BLaER1 treated with 17β-estradiol and CSF1 and Interleukin-3, amounts not matched to agents 10 nM and 100 nM (cell line): Measurements from ENCODE around the gene CCDC136.

Experiments used
- H3K27ac ChIP-seq, 11 experiments: shearing (Covaris generic); formaldehyde crosslinking; 2 replicates each; pipeline ENCODE4 v1.8.1; 2022
- H3K27me3 ChIP-seq, 11 experiments: shearing (Covaris generic); formaldehyde crosslinking; 2 replicates each; pipeline ENCODE4 v1.8.1; 2022
- H3K36me3 ChIP-seq, 11 experiments: shearing (Covaris generic); formaldehyde crosslinking; 2 replicates each; pipeline ENCODE4 v1.8.1; 2022
- H3K4me1 ChIP-seq, 10 experiments: shearing (Covaris generic); formaldehyde crosslinking; 2 replicates each; pipeline ENCODE4 v1.8.1; 2022
- H3K4me2 ChIP-seq, 11 experiments: shearing (Covaris generic); formaldehyde crosslinking; 2 replicates each; pipeline ENCODE4 v1.8.1; 2022
- H3K4me3 ChIP-seq, 10 experiments: shearing (Covaris generic); formaldehyde crosslinking; 2 replicates each; pipeline ENCODE4 v1.8.1; 2022
- H3K9ac ChIP-seq, 11 experiments: shearing (Covaris generic); formaldehyde crosslinking; 2 replicates each; pipeline ENCODE4 v1.8.1; 2022
- H3K9me3 ChIP-seq, 11 experiments: shearing (Covaris generic); formaldehyde crosslinking; replicated peaks in 1 of 11; 2 replicates each; pipeline ENCODE4 v1.8.1; 2022
- H4K20me1 ChIP-seq, 11 experiments: shearing (Covaris generic); formaldehyde crosslinking; 2 replicates each; pipeline ENCODE4 v1.8.1; 2022
- Cebpa-rat ChIP-seq, 11 experiments: shearing (Covaris generic); IDR thresholded peaks; 2 replicates each; pipeline ENCODE4 v1.8.1; 2022

CCDC136 gene

DNA sequence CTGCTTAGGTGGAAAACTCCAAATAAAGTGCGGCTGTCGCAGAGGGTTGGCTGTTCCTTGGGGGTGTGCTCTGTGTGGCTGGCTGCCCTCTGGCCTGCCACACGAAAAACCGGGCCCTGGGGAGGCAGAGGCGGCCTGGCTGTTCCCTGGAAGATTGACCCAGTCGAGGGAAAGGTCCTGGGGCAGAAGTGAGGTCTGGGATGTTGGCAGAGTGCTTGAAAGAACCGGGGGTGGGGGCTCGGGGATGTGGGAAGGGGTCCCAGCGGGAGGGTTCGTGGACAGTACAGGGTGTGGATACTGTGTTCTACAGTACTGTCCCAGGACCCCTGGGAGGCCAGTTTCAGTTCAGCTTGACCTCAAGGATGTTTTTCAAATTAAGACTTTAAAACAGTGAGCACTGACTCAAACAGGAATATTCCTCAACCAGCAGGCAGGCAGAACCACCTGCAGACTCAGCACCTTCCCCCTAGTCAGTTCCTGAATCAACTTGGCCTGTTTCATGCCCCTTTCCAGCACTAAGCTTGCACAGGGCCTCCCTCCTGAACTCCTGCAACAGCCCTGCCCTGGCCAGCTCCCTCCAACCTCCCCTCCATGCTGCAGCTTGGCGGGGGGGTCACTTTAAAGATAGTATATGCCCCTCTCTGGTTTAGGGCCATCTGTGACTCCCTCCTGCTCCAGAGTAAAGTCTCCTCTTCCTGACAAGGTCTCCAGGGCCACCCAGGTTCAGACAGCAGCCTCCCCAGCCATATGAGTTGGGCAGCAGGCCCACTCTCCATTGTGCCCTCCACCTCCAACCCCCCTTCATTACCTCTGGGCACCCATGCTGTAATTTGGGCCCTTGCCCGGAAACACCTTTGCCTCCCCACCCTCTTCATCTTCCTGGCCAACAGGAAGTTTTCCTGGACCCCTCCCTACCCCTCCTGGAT lies 67.7 kb downstream of the CCDC136 start:
- Histone ChIP-seq H3K4me1 (peaks cover 30 to 50% (median 41%) of the 10 kb centered on the region in 10 experiments), H3K27ac (peak overlapping the region in 2 of 11 experiments; percentile 1 to 6; a peak in 2 of 22 replicates), H4K20me1 (peaks cover 10 to 16% (median 10%) of the 10 kb centered on the region in 11 experiments; a peak in 18 of 22 replicates), H3K9ac (peak overlapping the region in 7 of 11 experiments; percentile 2 to 47 (median 35); a peak in 8 of 22 replicates), H3K36me3 (peaks cover 0 to 6% (median 2%) of the 10 kb centered on the region in 11 experiments; a peak in 14 of 22 replicates), H3K9me3 (no peaks in the 10 kb centered on the region), H3K4me2 (peak overlapping the region; percentile 35 to 77 (median 60)), H3K27me3 (no peaks in the 10 kb centered on the region), H3K4me3 (no peak overlapping the region)
- TF ChIP-seq Cebpa-rat (IDR thresholded peaks at IDR 0.05) = no peak

DNA sequence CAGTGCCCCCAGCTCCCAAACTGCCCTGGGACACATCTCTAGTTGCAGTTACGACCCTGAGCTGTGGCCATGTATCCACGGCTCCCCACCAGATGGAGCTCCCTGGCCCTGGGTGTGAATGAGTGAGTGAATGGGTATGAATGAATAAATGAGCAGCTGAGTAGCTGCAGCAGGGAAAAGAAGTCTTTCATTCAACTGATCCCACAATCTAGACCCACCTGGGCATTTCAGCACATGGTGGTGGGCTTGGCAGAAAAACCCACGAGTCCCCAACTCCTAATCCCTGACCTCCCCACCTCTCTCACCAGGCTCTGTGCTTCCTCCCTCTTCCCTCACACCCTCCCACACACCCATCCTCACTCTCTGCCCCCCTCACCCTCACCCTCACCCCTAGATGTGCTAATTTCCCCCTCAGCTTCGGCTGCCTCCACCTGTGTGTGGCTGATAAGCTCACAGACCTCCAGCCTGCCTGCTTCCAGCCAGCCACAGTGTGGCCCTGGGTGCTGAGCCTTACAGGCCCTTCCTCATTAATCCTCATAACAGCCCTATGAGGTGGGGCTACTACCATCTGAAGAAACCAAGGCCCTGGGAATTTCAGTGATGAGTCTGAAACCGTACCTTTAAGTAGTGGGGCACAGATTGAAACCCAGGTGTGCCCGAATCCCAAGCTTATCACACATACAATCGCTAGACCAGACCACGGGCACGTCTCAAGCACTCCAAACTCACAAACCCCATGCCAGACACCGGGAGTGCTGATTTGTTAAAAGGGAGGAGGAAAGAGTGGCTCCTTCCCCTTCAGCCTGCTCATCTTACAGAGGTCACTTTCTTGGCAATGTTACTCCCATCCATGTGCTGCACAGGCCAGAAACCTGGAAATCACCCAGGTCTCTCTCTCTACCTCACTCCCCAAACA lies 68.6 kb downstream of the CCDC136 start:
- peaks cover 16 to 25% (median 20%) of the 10 kb centered on the region in 11 experiments; a peak in 21 of 22 replicates for H4K20me1 ChIP-seq
- H3K27ac ChIP-seq = 0 out of 22 replicates have a peak overlapping the region, but pooled peaks of 1 of the 11 experiments have one; percentile 1
- no peak overlapping the region for H3K4me3 ChIP-seq
- peak overlapping the region; percentile 35 to 77 (median 60) for H3K4me2 ChIP-seq
- peaks cover 8 to 16% (median 12%) of the 10 kb centered on the region in 11 experiments for H3K36me3 ChIP-seq
- H3K27me3 ChIP-seq = no peaks in the 10 kb centered on the region
- peaks cover 30 to 49% (median 43%) of the 10 kb centered on the region in 10 experiments for H3K4me1 ChIP-seq
- TF ChIP-seq Cebpa-rat (IDR thresholded peaks at IDR 0.05) = no peak
- no peaks in the 10 kb centered on the region for H3K9me3 ChIP-seq
- peak overlapping the region in 2 of 11 experiments; percentile 37 to 47; a peak in 1 of 22 replicates for H3K9ac ChIP-seq

DNA sequence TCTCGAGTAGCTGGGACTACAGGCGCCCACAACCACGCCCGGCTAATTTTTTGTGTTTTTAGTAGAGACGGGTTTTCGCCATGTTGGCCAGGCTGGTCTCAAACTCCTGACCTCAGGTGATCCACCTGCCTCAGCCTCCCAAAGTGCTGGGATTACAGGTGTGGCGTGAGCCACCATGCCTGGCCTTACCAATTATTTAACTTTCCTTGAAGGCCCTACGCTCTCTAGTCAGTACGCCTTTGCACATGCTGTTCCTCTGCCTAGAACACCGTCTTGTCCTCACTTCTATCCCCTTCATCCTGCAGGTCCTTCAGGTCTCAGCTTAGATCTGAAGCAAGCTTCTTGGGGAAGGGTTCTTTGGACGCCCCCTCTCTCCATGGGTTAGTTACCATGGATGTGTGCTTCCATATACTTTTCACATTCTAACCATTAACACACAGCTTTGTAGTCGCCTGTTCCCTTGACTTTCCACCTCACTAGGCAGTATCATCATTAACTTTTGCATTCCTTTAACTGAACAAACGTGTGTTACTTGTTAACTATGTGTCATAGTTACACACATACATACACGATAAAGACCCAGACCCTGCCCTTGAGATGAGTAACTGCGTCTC lies 70.3 kb downstream of the CCDC136 start:
- H3K36me3 ChIP-seq = peaks cover 16 to 30% (median 23%) of the 10 kb centered on the region in 11 experiments
- H3K9ac ChIP-seq = peak overlapping the region in 10 of 11 experiments; percentile 80 to 93 (median 90); a peak in 16 of 22 replicates
- peak overlapping the region in 5 of 11 experiments; percentile 6 to 95 (median 34); a peak in 6 of 22 replicates for H3K27ac ChIP-seq
- peaks cover 30 to 50% (median 42%) of the 10 kb centered on the region in 10 experiments for H3K4me1 ChIP-seq
- peak overlapping the region; percentile 62 to 85 (median 76) for H3K4me2 ChIP-seq
- TF ChIP-seq Cebpa-rat (IDR thresholded peaks at IDR 0.05) = no peak
- no peaks in the 10 kb centered on the region for H3K9me3 ChIP-seq
- H3K4me3 ChIP-seq = peak overlapping the region; percentile 77 to 96 (median 86); a peak in 19 of 20 replicates
- peaks cover 25 to 40% (median 36%) of the 10 kb centered on the region in 11 experiments for H4K20me1 ChIP-seq
- H3K27me3 ChIP-seq = no peaks in the 10 kb centered on the region; a peak in 3 of 22 replicates

DNA sequence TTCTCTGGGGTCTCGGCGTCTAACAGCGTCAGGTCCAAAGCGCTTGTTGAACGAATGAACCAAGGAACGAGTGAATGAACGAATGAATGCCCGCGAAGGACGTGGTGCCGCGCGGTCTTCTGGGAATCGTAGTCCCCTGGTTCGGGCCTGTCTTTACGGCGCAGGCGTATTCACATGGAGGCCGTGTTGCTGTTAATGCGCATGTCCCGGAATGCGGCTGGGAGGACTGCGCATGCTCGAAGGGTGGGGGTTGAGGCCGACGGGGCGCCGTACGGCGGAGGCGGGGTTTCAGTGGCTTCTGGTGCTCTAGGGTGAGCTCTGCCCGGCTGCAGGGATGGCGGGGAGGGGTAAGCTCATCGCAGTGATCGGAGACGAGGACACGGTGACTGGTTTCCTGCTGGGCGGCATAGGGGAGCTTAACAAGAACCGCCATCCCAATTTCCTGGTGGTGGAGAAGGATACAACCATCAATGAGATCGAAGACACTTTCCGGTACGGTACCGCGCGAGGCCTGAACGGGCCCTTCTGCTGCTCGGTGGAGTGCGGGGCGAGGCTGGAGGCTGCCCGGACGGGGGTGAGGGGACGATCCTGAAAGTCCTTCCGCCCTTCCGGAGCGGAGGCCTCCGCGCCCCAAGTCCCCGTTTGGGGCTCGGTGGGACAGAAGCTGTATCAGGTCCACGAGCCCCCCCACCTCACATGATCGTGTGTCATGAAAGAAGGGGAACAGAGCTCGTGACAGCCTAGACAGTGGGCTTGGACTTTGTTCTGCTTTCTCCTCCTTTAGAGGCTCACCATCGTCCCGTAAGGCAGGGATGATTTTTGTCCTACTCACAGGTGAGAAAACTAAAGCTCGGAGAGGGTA lies 71.0 kb downstream of the CCDC136 start, which contains the start of gene ATP6V1F:
ATP6V1F (plus strand) TSS at position 286 of the 862 bp plus-strand sequence; CDS start at position 335, 49 bp downstream.
- Histone ChIP-seq H3K9me3 (no peaks in the 10 kb centered on the region), H3K4me3 (peak within 1 kb of the TSS; percentile 77 to 96 (median 86)), H3K27me3 (peaks cover under 1 to 6% (median 4%) of the 10 kb centered on the region in 11 experiments; a peak in 17 of 22 replicates), H3K36me3 (peaks cover 16 to 33% (median 23%) of the 10 kb centered on the region in 11 experiments), H3K4me2 (peak within 1 kb of the TSS; percentile 83 to 99 (median 91)), H3K9ac (peak within 1 kb of the TSS; percentile 80 to 96 (median 90)), H3K4me1 (peaks cover 30 to 50% (median 42%) of the 10 kb centered on the region in 10 experiments), H3K27ac (peak within 1 kb of the TSS; percentile 74 to 95 (median 83)), H4K20me1 (peaks cover 32 to 47% (median 43%) of the 10 kb centered on the region in 11 experiments)
- no peak for TF ChIP-seq Cebpa-rat (IDR thresholded peaks at IDR 0.05)

DNA sequence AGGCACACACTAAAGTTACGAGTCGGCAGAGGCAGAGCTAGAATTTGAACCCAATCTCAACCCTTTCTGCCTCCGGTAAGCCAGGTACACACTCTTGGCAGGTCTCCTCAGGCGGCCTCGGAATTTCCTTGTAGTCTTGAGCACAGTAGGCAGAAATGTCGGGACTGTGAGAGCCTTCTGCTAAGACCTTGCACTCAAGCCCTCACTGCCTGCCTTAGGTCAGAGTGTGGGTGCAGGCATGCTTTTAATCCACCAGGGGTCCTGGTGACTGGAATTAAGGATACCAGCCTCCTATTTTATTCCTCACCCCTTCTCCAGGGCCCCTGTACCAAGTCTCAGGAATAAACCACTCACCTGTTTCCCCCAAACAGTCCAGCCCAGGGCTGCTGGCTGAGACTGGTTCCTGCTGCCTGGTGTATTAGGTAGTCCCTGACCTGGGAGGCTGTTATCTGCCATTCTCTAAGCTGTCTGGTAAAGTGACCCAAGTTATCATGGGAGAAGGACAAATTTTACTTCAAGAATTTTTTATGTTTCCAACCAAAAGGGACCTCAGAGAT lies 71.7 kb downstream of the CCDC136 start:
- Histone ChIP-seq H3K27me3 (peaks cover 8 to 13% (median 11%) of the 10 kb centered on the region in 11 experiments), H3K9ac (peak overlapping the region; percentile 80 to 96 (median 90)), H3K4me3 (peak overlapping the region; percentile 77 to 96 (median 86)), H3K4me1 (peaks cover 29 to 53% (median 44%) of the 10 kb centered on the region in 10 experiments), H3K27ac (peak overlapping the region; percentile 74 to 95 (median 83)), H3K4me2 (peak overlapping the region; percentile 83 to 99 (median 91)), H3K36me3 (peaks cover 16 to 33% (median 23%) of the 10 kb centered on the region in 11 experiments), H3K9me3 (no peaks in the 10 kb centered on the region), H4K20me1 (peaks cover 39 to 55% (median 50%) of the 10 kb centered on the region in 11 experiments)
- TF ChIP-seq Cebpa-rat (IDR thresholded peaks at IDR 0.05) = no peak

DNA sequence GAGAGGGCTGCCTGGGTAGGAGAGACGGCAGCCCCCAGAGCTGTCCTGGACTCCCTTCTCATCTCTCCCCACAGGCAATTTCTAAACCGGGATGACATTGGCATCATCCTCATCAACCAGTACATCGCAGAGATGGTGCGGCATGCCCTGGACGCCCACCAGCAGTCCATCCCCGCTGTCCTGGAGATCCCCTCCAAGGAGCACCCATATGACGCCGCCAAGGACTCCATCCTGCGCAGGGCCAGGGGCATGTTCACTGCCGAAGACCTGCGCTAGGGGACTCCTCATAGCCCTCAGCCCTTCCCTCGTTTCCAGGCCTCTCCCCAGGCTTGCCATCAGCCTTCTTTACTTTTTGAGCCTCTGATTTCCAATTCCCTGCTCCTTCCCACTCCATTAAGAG lies 73.5 kb downstream of the CCDC136 start:
- H3K36me3 ChIP-seq = peaks cover 16 to 33% (median 23%) of the 10 kb centered on the region in 11 experiments
- H4K20me1 ChIP-seq = peaks cover 49 to 72% (median 67%) of the 10 kb centered on the region in 11 experiments
- H3K4me1 ChIP-seq = peaks cover 28 to 52% (median 44%) of the 10 kb centered on the region in 10 experiments
- H3K27ac ChIP-seq = no peak overlapping the region
- no peak overlapping the region for H3K4me3 ChIP-seq
- no peak for TF ChIP-seq Cebpa-rat (IDR thresholded peaks at IDR 0.05)
- no peaks in the 10 kb centered on the region for H3K9me3 ChIP-seq
- no peak overlapping the region for H3K9ac ChIP-seq
- H3K27me3 ChIP-seq = peaks cover 26 to 31% (median 29%) of the 10 kb centered on the region in 11 experiments
- H3K4me2 ChIP-seq = peak overlapping the region in 3 of 11 experiments; percentile 12 to 99 (median 95); a peak in 5 of 22 replicates
